ENCODE measurements around the gene RGS11. TPM values are rescaled to one million over a fixed set of nuclear protein-coding genes. Genes with fewer than 3 reads are reported as not detected.

RGS11 gene
- total RNA-seq, 1 donor from 2014 or later = 16.4 TPM

DNA sequence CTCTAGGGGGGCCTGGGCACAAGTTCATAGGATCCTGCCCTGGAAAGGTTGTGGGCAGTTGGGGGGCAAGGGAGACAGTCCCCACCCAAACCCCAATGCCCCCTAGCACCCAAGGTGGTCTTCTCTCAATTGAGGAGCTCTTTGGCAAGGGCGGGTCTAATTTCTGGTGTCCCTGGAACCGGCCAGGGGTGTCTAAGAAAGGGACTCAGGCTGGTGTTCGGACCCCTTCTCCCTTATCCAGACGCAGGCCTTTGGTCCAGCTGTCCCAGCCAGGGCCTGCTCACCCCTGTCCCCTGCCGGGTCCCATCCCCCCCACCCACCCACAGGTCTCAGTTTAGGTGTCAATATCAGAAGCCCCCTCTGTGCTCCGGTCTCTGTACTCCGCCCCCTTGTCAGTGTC is 3.8 kb upstream of the RGS11 start:
- no peak for DNase-seq
- H3K4me3 ChIP-seq = no peak overlapping the region
- H3K27ac ChIP-seq (replicated peaks) = no peak overlapping the region
- intact Hi-C loops (cut with micrococcal nuclease) = no loop called here
- H3K27me3 ChIP-seq (ENCODE audit: low read depth) = peaks cover 23% of the 10 kb centered on the region
- H3K9me3 ChIP-seq (replicated peaks) = no peaks in the 10 kb centered on the region
- no peaks in the 10 kb centered on the region for H3K36me3 ChIP-seq
- peaks cover 40% of the 10 kb centered on the region for H3K4me1 ChIP-seq
- TF ChIP-seq, protein P1, sequence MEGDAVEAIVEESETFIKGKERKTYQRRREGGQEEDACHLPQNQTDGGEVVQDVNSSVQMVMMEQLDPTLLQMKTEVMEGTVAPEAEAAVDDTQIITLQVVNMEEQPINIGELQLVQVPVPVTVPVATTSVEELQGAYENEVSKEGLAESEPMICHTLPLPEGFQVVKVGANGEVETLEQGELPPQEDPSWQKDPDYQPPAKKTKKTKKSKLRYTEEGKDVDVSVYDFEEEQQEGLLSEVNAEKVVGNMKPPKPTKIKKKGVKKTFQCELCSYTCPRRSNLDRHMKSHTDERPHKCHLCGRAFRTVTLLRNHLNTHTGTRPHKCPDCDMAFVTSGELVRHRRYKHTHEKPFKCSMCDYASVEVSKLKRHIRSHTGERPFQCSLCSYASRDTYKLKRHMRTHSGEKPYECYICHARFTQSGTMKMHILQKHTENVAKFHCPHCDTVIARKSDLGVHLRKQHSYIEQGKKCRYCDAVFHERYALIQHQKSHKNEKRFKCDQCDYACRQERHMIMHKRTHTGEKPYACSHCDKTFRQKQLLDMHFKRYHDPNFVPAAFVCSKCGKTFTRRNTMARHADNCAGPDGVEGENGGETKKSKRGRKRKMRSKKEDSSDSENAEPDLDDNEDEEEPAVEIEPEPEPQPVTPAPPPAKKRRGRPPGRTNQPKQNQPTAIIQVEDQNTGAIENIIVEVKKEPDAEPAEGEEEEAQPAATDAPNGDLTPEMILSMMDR (IDR thresholded peaks at IDR 0.05; ENCODE audit: borderline replicate concordance) = no peak

DNA sequence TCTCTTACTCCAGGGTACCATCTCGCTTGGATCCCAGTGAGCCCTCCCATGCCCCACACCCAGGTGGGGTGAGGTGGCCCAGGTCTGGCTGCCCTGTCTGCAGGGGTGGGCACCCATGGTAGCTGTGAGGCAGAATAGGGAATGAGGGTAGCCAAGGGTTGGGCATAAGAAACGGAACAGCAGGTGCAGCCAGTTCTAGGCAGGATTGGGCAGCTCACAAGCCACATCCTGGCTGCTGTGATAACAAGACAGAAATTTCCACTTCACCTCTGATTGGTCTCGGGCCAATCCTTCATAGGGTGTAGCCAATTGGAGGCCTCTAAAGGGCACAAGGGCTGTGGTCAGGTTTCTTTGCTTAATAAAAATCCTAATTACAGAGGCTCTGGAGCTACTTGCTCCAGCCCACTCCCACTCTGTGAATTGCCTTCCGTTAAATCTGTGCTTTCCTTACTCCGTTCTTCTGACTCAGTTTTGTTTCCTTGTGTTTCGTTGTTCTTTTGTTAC is 3.2 kb upstream of the RGS11 start:
- peaks cover 41% of the 10 kb centered on the region for H3K4me1 ChIP-seq
- TF ChIP-seq, protein P1 (IDR thresholded peaks at IDR 0.05; ENCODE audit: borderline replicate concordance) = no peak
- no peaks in the 10 kb centered on the region for H3K36me3 ChIP-seq
- no peak overlapping the region for H3K4me3 ChIP-seq
- peaks cover 27% of the 10 kb centered on the region for H3K27me3 ChIP-seq (ENCODE audit: low read depth)
- intact Hi-C loops (cut with micrococcal nuclease) = no loop called here
- no peak for DNase-seq
- no peak overlapping the region for H3K27ac ChIP-seq (replicated peaks)
- H3K9me3 ChIP-seq (replicated peaks) = no peaks in the 10 kb centered on the region

DNA sequence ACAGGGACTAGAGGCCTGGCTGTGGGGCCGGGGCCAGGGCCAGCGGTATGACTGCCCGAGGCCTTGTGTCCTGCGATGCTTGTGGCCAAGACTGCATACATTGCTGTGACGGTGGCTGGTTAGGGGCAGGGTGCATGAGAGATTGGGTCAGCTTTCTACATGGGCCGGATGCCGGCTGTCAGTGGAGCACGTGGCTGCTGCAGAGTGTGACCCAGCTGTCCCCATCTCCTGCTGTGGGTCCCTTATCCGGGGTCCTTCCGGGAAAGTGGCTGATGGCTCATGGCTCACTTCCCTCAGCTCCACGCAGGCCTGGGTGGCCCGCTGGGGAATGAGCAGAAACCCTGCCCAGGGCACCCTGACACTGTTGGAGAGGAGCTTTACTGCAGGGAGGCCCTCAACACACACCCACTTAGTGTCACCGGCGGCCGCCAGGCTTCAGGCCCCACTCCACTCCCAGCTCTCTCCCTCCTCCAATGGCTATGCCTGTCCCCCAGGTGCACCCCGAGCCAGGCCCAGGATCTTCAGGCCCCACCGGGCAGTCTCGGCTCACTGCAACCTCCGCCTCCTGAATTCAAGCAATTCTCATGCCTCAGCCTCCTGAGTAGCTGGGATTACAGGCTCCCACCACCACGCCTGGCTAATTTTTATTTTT is 808 bp upstream of the RGS11 start:
- H3K27me3 ChIP-seq (ENCODE audit: low read depth) = peaks cover 27% of the 10 kb centered on the region
- peak overlapping the region; percentile 75 for H3K4me3 ChIP-seq

DNA sequence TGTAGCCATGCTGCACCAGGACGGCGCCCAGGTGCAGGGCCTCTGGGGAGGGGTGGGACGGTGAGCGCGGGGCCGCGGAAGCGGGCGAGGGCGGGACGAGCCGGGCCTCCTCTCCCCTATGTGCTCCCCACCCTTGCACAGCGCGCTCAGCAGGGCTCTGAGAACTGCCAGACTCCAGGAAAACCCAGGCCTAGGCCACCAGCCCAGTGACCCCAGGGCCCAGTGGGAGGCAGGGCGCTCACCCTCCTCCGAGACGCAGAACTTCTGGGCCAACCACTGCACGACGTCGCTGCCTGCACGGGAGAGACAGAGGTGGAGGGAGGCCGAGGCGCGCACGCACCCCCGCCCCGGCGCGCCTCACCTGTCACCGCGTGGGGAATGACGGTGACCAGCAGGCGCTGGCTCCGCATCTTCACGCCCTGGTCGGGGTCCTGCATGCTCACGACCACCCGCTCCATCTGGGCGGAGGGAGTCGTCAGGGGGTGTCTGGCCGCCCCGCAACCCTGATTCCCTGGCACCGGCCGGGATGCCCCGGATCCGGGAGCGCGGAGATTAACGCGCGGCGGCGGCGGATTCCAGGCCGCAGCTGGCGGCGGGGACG is 603 bp downstream of the RGS11 start:
- no peaks in the 10 kb centered on the region for H3K9me3 ChIP-seq (replicated peaks)
- H3K36me3 ChIP-seq = no peaks in the 10 kb centered on the region
- H3K27ac ChIP-seq (replicated peaks) = no peak overlapping the region
- H3K27me3 ChIP-seq (ENCODE audit: low read depth) = peaks cover 17% of the 10 kb centered on the region
- H3K4me1 ChIP-seq = peaks cover 29% of the 10 kb centered on the region
- no peak for DNase-seq
- H3K4me3 ChIP-seq = peak overlapping the region; percentile 75
- TF ChIP-seq, protein P1 (IDR thresholded peaks at IDR 0.05; ENCODE audit: borderline replicate concordance) = no peak
- intact Hi-C loops (cut with micrococcal nuclease) = no loop called here

More for the DNA sequence above, 808 bp upstream of the RGS11 start:
- H3K4me1 ChIP-seq = peaks cover 40% of the 10 kb centered on the region
- TF ChIP-seq, protein P1 (IDR thresholded peaks at IDR 0.05; ENCODE audit: borderline replicate concordance) = no peak
- DNase-seq = no peak
- no peak overlapping the region for H3K27ac ChIP-seq (replicated peaks)
- intact Hi-C loops (cut with micrococcal nuclease) = no loop called here
- no peaks in the 10 kb centered on the region for H3K9me3 ChIP-seq (replicated peaks)
- no peaks in the 10 kb centered on the region for H3K36me3 ChIP-seq

DNA sequence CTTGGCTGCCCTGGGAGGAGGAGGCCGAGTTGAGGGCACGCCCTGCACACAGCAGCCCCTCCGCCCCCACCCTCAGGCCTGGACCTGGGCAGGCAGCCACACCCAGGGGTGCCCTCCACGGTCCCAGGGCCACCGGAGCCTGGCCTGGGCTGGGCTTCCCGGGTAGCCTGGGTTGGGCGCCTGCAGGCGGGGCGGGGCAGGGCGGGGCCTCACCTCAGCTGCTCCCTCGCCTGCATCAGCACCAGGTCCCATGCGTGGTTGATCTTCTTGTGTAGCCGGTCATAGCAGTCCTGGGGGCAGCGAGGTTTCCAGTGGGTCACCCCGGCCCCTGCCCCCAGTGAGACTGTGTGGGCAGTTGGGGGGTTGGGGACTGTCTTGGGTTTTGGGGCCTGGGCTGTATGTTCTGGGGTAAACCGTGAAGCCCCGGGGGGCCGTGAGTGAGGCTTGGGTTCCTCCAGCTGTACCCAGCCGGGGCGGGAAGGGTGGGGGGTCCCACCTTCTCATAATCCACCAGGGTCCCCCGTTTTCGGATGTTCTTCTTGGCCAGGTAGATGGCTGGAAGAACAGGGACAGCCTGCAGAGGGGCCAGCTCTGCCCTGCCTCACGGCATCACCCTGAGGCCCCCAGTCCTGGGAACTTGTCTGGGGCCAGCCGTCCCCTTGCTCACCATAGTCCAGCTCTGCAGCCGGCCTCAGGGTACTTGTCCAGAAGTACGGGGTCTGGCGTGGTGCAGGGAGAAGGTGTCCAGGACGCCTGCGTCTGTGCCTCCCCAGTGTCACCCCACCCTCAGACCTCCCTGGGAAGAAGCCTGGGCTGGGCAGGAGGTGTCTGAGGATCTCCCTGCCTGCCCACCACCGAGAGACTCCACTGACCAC is 2.0 kb downstream of the RGS11 start:
- Histone ChIP-seq H3K27ac (replicated peaks) (no peak overlapping the region), H3K27me3 (ENCODE audit: low read depth) (peaks cover 13% of the 10 kb centered on the region), H3K36me3 (no peaks in the 10 kb centered on the region), H3K4me1 (peaks cover 19% of the 10 kb centered on the region), H3K4me3 (no peak overlapping the region), H3K9me3 (replicated peaks) (no peaks in the 10 kb centered on the region)
- DNase-seq = no peak
- TF ChIP-seq, protein P1 (IDR thresholded peaks at IDR 0.05; ENCODE audit: borderline replicate concordance) = no peak
- intact Hi-C loops (cut with micrococcal nuclease) = no loop called here

Data from left ventricle myocardium inferior (tissue), 1 donor.